Nephron progenitor cell (in vitro differentiated cells): ENCODE data around the gene BNIP5.
A peak's percentile ranks its signal among the peaks of the same experiment; 100 is the strongest.

Experiments used
- DNase-seq: peaks from one replicate; pipeline ENCODE4 v3.0.0; 2021
- H3K27ac Mint-ChIP-seq: 2 replicates; pipeline ENCODE4 v1.8.0; 2021; ENCODE audit warnings: mild to moderate bottlenecking, moderate library complexity, mixed read lengths
- H3K27me3 Mint-ChIP-seq: 2 replicates; pipeline ENCODE4 v1.8.0; 2021; ENCODE audit warnings: mild to moderate bottlenecking, low read depth, mixed read lengths; ENCODE audit not compliant: poor library complexity
- H3K36me3 Mint-ChIP-seq: 2 replicates; pipeline ENCODE4 v1.8.0; 2021; ENCODE audit warnings: low read depth, mixed read lengths
- H3K4me1 Mint-ChIP-seq: 2 replicates; pipeline ENCODE4 v1.8.0; 2021; ENCODE audit warnings: mixed read lengths
- H3K4me3 Mint-ChIP-seq: 2 replicates; pipeline ENCODE4 v1.8.0; 2021; ENCODE audit warnings: mild to moderate bottlenecking, moderate library complexity, mixed read lengths
- H3K9me3 Mint-ChIP-seq: 2 replicates; pipeline ENCODE4 v1.8.0; 2021; ENCODE audit warnings: mild to moderate bottlenecking, moderate library complexity, mixed read lengths
- CTCF ChIP-seq: fragments of 200-600 bp; sonication (generic); IDR thresholded peaks from 2 replicates; pipeline ENCODE4 v1.5.0; 2021; ENCODE audit warnings: antibody characterized with exemption

BNIP5 gene

GRCh38 chr6:36380166-36380565 is 43.5 kb upstream of the BNIP5 start:
- TF ChIP-seq CTCF: no peak
- Mint-ChIP-seq H3K27me3 (peaks cover 36% of the 10 kb centered on the region), H3K27ac (no peak overlapping the region), H3K36me3 (no peaks in the 10 kb centered on the region), H3K4me3 (no peak overlapping the region), H3K4me1 (peaks cover 23% of the 10 kb centered on the region), H3K9me3 (no peaks in the 10 kb centered on the region)
- DNase-seq: no peak

- peaks cover 23% of the 10 kb centered on the region for H3K4me1 Mint-ChIP-seq
- no peak for TF ChIP-seq CTCF
- no peaks in the 10 kb centered on the region for H3K9me3 Mint-ChIP-seq
- H3K36me3 Mint-ChIP-seq: no peaks in the 10 kb centered on the region
- peaks cover 30% of the 10 kb centered on the region for H3K27me3 Mint-ChIP-seq
- H3K27ac Mint-ChIP-seq: peak overlapping the region; percentile 29
- no peak for DNase-seq
- no peak overlapping the region for H3K4me3 Mint-ChIP-seq
Measured at GRCh38 chr6:36378936-36379335, 42.2 kb upstream of the BNIP5 start.

GRCh38 chr6:36378243-36378920 is 41.7 kb upstream of the BNIP5 start:
- TF ChIP-seq CTCF: no peak
- H3K27me3 Mint-ChIP-seq: peaks cover 34% of the 10 kb centered on the region
- no peaks in the 10 kb centered on the region for H3K9me3 Mint-ChIP-seq
- H3K4me3 Mint-ChIP-seq: no peak overlapping the region
- no peak overlapping the region for H3K27ac Mint-ChIP-seq
- peaks cover 23% of the 10 kb centered on the region for H3K4me1 Mint-ChIP-seq
- DNase-seq: no peak
- no peaks in the 10 kb centered on the region for H3K36me3 Mint-ChIP-seq

- Mint-ChIP-seq H3K27ac (no peak overlapping the region), H3K9me3 (no peaks in the 10 kb centered on the region), H3K4me1 (peaks cover 25% of the 10 kb centered on the region), H3K36me3 (no peaks in the 10 kb centered on the region), H3K27me3 (peaks cover 35% of the 10 kb centered on the region), H3K4me3 (no peak overlapping the region)
- TF ChIP-seq CTCF: no peak
- DNase-seq: no peak
Measured at GRCh38 chr6:36377594-36377993, 40.9 kb upstream of the BNIP5 start.

- DNase-seq: no peak
- H3K27ac Mint-ChIP-seq: no peak overlapping the region
Measured at GRCh38 chr6:36376742-36377141, 40.1 kb upstream of the BNIP5 start.

More at GRCh38 chr6:36376742-36377141, 40.1 kb upstream of the BNIP5 start:
- Mint-ChIP-seq H3K27me3 (peaks cover 32% of the 10 kb centered on the region), H3K4me3 (no peak overlapping the region), H3K36me3 (no peaks in the 10 kb centered on the region), H3K4me1 (peaks cover 32% of the 10 kb centered on the region), H3K9me3 (no peaks in the 10 kb centered on the region)
- no peak for TF ChIP-seq CTCF
